ENCODE measurements around the gene SEMA5A.
"Not testable (repeated sequence)": the region's sequence is repeated elsewhere in the genome, so short reads cannot be mapped to it uniquely, and the experiment has no call there.

Gene SEMA5A

DNA sequence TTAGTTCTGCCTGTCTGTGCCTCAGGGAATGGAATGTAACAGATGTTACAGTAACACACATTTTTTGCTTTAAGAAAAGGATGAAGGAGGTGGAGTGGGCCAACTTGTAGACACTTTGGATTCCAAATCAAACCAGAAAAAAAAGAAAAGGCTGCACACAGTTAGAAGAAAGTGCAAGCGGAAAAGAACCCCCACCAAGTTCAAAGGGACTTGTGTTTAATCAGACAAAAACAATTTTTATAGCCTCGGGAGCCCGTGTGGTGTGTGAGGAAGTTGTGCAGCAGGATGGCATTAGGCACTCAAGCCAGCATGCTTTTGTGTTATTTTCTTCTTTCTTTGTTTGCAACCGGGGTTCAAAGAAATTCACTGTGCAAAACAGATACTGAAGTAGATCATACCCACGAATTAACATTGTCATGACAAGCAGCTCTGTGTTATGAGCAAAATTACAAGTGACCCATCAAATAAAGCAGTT, 189.5 kb downstream of the SEMA5A start:
- no peak for FAIRE-seq
- TF ChIP-seq, protein P1, sequence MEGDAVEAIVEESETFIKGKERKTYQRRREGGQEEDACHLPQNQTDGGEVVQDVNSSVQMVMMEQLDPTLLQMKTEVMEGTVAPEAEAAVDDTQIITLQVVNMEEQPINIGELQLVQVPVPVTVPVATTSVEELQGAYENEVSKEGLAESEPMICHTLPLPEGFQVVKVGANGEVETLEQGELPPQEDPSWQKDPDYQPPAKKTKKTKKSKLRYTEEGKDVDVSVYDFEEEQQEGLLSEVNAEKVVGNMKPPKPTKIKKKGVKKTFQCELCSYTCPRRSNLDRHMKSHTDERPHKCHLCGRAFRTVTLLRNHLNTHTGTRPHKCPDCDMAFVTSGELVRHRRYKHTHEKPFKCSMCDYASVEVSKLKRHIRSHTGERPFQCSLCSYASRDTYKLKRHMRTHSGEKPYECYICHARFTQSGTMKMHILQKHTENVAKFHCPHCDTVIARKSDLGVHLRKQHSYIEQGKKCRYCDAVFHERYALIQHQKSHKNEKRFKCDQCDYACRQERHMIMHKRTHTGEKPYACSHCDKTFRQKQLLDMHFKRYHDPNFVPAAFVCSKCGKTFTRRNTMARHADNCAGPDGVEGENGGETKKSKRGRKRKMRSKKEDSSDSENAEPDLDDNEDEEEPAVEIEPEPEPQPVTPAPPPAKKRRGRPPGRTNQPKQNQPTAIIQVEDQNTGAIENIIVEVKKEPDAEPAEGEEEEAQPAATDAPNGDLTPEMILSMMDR (IDR thresholded peaks at IDR 0.05; ENCODE audit: insufficient read depth, missing control alignments), result no peak
- no peak for DNase-seq (ENCODE audit: insufficient read length, low spot score)

DNA sequence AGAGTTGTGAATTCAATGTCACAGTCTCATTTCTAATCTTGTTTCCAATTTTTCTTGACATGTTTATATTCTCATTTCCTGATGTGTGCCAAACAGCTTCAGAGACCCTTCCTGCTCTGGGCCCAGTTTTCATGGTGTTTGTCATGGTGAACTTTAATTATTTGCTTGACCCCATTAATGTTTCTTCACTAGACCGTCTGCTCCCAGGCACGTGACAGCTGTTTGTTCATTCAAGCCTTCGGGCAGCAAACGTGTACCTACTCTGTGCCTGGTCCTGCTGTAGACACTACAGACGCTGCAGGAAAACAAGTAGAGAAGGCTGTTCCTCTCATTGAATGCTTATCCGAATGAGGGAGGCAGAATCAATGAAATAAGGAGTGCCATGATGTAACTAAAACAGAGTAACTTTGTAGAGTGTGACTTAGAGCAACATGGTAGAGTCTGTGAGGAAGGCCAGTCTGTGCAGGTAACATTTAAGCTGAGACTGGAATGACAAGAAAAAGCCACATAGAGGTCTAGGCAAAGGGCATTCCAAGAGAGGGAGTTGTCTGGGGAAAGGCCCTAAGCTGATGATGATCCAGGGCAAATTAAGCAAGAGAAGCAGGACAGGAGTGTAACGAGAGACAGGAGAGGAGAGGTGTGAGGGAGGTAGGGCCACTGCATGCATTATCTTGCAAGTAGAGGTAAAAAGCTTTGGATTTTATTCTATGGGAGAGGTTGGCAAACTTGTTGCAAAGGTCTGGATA, 191.4 kb downstream of the SEMA5A start:
- FAIRE-seq, result no peak

DNA sequence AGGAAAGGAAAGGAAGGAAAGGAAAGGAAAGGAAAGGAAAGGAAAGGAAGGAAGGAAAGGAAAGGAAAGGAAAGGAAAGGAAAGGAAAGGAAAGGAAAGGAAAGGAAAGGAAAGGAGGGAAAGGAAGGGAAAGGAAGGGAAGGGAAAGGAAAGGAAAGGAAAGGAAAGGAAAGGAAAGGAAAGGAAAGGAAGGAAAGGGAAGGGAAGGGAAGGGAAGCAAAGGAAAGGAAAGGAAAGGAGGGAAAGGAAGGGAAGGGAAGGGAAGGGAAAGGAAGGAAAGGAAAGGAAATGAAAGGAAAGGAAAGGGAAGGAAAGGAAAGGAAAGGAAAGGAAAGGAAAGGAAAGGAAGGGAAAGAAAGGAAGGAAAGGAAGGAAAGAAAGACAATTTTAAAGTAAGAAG, 192.8 kb downstream of the SEMA5A start:
- DNase-seq (ENCODE audit: insufficient read length, low spot score); FAIRE-seq: not testable (repeated sequence)

More for the DNA sequence above, 191.4 kb downstream of the SEMA5A start:
- TF ChIP-seq, protein P1 (IDR thresholded peaks at IDR 0.05; ENCODE audit: insufficient read depth, missing control alignments), result no peak
- DNase-seq (ENCODE audit: insufficient read length, low spot score), result no peak

DNA sequence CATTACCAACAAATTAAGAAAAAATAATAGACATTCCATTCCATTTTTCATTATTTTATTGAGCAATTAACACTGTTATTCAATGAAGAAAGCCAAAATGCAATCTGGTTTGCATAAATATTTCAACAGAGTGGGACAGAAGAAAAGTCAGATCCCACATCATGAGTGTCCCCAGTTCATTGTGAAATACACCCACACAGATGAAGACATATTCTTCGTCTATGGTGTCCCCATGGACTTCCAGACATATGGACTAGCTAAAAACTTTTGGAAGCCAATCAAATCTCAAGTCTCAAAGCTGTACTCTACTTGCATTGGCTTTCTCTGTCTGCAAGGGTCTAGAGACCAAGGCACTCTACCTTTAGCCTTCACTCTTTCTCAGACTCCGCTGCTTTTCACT, 194.3 kb downstream of the SEMA5A start:
- no peak for FAIRE-seq
- no peak for DNase-seq (ENCODE audit: insufficient read length, low spot score)
- TF ChIP-seq, protein P1 (IDR thresholded peaks at IDR 0.05; ENCODE audit: insufficient read depth, missing control alignments), result no peak

DNA sequence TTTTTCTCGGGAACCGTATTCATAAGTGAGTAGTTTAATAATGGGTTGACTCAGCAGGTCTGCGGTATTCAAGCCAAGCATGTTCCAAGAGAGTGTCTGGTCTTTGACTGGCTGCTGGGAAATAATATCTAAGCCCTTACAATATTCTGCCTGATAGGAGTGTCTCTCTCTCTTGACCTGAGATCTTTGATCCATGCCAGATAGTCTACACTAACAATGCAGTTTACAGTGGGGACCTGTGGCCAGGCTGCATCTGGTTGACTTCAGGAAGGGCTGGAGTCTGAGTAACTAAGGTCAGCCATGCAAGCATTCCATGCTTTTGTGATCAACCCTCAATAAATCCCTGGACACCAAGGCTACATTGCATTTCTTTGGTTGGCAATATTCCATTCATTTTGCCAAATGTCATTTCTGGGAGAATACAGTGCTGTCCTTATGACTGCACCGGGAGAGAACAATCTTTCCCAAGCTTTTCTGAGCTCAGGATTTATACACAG, 195.5 kb downstream of the SEMA5A start:
- no peak for DNase-seq (ENCODE audit: insufficient read length, low spot score)
- no peak for FAIRE-seq
- TF ChIP-seq, protein P1 (IDR thresholded peaks at IDR 0.05; ENCODE audit: insufficient read depth, missing control alignments), result no peak

DNA sequence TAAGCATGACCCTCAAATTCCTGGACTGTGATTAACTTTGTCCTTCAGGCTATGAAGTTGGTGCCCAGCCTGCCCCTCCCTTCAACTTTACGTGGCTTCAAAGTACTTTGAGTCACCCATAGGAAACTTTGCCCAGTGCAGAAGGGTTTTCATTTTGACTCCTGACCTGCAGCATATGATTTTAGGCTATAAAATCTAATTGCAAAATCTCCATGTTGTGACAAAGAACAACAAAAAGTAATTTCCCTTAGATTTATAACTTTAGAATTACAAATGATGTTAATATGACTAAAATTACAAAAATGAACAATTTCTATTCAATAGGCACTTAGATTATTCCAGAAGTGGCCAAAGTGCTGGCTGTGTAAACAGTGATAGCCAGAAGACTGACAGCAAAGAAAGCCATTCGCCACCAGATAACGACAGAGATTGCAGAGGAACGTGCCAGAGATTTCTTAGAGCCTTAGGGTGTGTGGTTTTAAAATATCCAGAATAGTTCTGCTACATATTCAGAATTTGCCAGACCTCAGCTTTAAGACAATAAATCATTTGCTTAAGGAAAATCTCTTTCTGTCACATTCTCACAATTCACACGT, 197.4 kb downstream of the SEMA5A start:
- DNase-seq (ENCODE audit: insufficient read length, low spot score) (no peak), FAIRE-seq (no peak)
- TF ChIP-seq, protein P1 (IDR thresholded peaks at IDR 0.05; ENCODE audit: insufficient read depth, missing control alignments), result no peak

DNA sequence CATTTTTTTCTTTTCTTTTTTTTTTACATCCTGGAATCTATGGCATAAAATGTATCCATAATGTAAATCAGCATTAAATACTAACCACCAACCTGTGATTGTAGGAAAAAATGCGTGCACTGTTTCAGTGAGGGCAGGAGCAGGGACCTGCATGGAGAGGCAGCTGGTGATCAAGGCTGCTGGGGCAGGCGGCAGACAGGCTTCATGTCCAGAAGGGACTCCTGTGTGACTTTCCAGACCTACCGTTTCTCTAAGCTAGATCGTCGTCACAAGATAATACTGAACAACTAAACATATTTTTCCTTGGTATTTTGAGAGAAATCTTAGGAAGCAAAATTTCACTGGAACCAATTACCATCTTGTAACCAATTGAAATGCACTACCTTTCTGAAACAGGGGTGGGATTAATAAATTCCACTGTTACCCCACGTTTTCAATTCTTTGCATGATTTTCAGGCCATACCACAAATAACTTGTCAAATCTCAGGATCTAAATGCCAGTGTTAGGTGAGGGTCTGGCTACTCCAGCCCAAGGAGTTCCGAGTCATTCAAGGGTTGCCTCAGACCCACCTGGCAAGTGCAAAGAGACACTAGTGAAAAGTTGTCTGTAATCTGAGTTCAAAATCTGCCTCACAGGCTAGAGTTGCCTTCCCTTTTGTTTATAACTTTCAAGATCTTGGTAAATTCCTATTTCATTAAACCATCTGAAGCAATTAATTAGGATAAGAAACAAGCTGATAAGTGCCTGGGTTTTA, 198.2 kb downstream of the SEMA5A start:
- DNase-seq (ENCODE audit: insufficient read length, low spot score), result no peak
- FAIRE-seq, result no peak
- TF ChIP-seq, protein P1 (IDR thresholded peaks at IDR 0.05; ENCODE audit: insufficient read depth, missing control alignments), result no peak

Data from D721Med (cell line).